Retina (tissue), 1 donor: ENCODE measurements around the gene HS3ST6.
"Not testable (repeated sequence)": the region's sequence is repeated elsewhere in the genome, so short reads cannot be mapped to it uniquely, and the experiment has no call there.

Experiments used
- DNase-seq: peaks from one replicate; pipeline ENCODE4 v3.0.0-alpha.2; 2016

The HS3ST6 gene

DNA sequence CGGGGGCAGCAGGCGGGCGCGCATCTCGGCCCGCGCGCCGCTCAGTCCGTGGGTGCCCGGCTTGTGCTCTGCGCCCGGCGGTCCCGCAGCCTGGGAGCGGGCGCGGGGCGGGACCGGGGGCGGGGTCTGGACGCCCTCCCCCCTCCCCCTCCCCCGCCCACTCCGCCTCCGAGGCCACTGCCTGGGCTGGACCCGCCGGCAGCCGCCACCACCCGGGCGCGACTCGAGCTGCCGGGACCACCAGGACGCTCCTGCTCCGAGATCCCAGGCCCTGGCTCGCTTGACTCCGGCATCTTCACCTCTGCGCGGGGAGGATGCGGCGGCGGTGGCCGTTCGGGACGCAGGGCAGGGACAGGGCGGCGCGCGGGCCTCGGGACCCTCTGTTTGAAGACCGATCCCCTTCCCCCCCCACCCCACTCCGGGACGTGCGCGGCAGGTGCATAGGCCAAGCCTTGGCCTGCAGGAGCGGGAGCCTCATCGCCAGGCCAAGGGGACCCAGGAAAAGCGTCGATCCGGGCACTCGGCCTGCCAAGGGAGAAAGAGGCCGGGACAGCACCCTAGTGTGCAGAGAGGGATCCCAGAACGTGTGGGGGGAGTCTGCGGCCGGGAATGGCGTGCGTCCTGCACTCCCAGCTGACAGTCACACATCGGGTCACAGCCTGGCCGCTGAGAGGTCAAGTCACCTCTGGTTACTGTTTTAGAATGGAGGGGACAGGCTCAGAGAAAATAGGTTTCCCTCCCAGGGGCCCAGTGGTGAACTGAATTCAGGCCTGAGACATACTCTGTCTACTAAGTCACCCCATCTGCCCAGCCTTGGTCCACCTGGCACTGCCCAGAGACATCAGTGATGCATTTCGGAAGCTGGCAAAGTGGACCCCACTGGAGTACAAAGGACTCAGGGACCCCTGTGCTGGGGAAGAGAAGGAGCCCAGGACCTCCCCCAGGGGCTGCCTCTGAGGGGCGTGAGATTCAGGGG is at the start of gene HS3ST6:
Gene HS3ST6, minus strand, starts transcription at position 65 of the 976 bp plus-strand sequence. CDS start 92 bp downstream, outside the sequence.
- DNase-seq: no peak

GRCh38 chr16:1966460-1966859 is 48.2 kb upstream of the HS3ST6 start, which contains the start of gene RNF151:
Gene RNF151, plus strand, starts transcription at chr16:1966856. Its CDS starts 26 bp downstream, at chr16:1966882.
- DNase-seq: no peak

- DNase-seq: no peak
Observed at GRCh38 chr16:1965396-1966001, 47.3 kb upstream of the HS3ST6 start.

DNA sequence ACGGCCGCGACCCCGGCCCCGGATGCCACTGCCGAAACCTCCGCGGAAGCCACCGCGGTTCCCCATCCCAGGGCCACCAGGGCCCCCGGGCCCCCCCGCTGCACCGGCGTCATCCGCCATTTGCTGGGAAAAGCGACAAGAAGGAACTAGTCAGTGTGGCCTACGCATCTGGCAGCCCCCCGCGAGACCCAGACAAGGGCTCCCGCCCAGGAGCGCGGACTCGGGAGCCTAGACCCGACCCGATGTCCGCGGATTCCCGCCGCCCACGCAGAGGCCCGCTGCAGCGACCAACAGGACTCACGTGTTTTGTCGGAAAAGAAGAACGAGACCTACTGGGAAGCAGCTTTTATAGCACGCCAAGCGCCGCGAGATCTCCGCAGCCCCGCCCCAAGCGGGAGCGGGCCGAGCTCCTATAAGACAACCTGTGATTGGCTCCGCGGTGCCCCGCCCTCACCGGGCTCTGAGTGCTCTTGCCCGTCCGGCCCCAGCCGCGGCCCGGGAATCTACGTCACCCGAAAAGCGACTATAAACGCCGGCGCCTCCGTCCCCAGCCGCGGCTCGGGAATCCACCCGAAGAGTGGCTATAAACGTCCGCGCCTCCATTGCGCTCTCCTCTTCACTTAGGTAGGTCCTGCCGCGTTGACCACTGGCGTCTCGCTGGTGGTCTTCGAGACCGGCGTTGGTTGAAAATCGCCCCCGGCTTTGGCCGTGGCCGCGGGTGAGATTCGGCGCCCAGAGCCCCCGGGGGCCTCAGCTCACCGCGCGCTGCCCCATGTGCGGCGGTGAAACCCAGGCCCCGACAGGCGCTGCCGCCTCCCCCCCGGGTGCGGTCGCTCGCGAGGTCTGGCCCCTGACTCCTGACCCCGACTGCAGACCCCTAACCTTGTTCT is 46.5 kb upstream of the HS3ST6 start, which contains the start of gene RPS2:
Gene RPS2, minus strand, starts transcription at position 321 of the 890 bp plus-strand sequence. Its CDS starts 201 bp downstream, at position 120.
- peak; percentile 99 for DNase-seq

DNA sequence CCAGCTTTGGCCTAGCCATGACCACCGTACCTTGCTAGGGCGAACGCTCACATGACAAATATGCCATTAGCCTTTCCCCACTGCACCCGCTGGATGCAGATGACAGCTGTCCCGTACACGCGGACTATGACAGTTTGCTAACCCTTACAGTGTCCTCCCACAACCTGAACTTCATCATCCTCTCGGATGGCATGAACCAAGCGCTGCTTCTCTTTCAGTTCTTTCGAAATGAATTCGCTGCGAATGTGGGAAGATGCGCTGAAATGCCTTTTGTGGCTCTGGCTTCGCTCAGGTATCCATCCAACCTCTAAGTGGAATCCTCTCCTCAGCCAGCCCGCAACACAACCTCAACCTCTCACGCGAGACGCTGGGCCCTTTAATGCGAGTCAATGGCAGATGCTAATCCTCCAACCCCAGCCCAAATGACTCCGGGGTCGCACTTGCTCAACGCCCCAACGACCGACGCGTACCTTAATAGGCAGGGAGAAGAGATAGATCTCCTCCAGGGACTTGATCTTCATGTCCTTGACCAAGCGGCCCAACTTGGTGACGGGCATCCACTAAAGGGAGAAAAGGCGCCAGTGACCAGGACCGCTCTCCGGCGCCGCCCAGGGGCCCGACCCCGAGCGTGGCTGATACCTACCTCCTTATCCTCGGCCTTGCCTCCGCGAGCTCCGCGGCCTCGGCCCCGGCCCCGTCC is 45.7 kb upstream of the HS3ST6 start:
- no peak for DNase-seq

DNA sequence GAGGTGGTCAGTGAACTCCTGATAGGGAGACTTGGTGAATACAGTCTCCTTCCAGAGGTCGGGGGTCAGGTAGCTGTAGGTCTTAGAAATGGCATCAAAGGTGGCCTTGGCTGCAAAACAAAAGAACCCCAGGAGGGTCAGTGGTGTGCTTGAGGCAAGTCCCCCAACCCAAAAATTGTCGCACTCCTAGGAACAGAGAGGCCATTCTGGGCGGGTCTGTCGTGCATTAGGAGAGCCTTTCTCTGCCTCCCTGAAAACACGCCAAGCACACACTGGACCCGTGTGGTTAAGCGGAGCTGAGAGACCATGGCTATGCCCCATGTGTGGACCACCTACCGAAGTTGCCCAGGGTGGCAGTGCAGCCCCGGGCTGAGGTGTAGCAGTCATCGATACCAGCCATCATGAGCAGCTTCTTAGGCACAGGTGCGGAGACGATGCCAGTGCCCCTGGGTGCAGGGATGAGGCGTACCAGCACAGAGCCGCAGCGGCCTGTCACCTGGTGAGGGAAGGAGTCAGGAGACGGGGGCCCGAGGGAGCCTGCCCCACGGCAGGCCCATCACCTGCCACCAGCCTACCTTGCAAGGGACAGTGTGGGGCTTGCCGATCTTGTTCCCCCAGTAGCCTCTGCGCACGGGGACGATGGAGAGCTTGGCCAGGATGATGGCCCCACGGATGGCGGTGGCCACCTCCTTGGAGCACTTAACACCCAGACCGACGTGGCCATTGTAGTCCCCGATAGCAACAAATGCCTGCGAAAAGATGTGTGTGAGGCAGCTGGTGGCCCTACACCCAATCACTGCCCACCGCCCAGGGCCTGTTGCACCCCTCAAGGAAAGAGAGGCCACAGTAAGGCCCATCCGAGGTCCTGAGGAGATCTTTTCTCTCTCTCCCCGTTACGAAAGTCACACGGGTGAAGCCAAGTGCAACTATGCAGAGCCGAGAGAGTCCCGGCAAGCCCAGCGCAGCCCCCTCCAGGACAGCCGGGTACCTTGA is 44.2 kb upstream of the HS3ST6 start:
- DNase-seq: not testable (repeated sequence)

DNA sequence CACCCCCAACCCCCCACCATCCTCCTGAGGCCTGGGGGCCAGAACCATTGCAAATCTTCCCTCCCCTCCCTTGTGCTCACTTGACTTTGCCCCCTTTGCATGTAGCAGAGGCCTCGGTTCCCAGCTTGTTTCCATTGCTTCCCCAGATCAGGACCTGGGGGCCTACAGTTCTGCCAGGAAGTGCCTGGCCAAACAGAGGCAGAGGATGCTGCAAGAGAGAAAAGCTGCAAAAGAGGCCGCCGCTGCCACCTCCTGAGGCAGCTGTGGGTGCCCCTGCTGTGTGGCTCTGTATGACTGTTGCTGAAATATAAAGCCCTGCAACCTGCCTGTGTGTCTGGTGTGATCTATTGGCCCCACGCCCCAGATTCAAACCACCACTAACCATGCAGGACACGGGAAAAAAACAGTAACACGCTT is 43.4 kb upstream of the HS3ST6 start:
- DNase-seq: no peak

- no peak for DNase-seq
Observed at GRCh38 chr16:1960665-1961630, 42.7 kb upstream of the HS3ST6 start.

DNA sequence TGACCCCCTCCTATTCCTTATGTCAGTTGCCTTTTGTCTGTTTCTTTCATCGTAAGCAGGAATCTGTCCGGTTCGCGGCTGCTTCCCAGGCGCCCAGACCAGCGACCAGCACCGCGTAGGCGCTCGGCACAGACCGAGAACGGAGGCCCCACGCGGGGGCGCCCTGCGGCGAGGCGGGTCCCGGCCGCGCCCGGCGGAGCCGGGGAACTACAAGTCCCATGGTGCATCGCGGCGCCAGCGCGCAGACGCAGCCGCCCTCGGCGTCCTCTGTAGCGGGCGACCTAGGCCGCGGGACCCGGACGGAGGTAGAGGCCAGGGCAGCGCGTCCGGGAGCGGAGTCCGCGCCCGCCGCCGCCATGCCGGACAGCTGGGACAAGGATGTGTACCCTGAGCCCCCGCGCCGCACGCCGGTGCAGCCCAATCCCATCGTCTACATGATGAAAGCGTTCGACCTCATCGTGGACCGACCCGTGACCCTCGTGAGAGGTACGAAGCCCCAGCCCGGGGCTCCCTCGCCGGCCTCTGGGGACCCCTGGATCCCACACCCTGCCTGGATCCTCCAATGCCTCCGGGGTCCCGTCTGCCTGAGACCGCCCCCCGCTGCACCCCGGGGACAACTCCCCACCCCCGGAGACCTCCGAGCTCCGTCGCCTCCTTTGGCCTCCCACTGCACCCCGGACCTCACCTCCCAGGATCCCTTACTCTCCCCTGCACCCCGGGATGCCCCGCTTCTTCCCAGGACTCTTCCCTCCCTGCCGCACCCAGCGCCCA is 41.2 kb upstream of the HS3ST6 start, which contains the start of gene NDUFB10:
Gene NDUFB10, plus strand, starts transcription at position 270 of the 771 bp plus-strand sequence. Its CDS starts 87 bp downstream, at position 357.
- peak; percentile 97 for DNase-seq

DNA sequence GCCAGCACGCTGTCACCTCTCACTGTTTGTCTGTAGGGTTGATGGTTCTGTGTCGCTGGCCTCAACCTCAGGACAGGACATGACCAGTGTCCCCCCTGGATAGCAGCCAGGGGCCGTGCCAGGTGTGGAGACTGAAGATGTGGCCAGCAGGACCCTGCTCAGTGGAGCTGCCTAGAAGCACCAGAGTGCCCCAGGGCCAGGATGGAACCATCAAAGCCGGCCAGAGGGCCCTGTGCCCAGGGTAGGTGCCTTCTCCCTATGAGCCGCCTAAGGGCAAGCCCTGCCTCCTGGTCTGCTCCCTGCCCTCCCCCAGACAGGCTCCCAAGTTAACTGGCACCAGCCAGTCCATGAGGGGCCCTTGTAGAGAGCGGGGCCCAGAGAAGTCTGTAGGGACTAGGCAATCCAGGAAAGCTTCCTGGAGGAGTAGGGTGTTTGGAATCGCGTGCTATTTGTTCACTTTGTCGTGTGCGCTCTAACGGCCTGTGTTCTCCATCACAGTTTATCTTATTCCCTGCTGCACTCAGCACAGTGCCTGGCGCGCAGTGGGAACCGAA is 40.6 kb upstream of the HS3ST6 start:
- no peak for DNase-seq

DNA sequence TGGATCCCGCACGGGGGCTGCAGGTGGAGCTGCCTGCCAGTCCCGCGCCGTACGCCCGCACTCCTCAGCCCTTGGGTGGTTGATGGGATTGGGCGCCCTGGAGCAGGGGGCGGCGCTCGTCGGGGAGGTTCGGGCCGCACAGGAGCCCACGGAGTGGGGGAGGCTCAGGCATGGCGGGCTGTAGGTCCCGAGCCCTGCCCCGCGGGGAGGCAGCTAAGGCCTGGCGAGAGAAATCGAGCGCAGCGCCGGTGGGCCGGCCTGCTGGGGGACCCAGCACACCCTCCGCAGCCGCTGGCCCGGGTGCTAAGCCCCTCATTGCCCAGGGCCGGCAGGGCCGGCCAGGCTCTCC is 39.9 kb upstream of the HS3ST6 start:
- not testable (repeated sequence) for DNase-seq

DNA sequence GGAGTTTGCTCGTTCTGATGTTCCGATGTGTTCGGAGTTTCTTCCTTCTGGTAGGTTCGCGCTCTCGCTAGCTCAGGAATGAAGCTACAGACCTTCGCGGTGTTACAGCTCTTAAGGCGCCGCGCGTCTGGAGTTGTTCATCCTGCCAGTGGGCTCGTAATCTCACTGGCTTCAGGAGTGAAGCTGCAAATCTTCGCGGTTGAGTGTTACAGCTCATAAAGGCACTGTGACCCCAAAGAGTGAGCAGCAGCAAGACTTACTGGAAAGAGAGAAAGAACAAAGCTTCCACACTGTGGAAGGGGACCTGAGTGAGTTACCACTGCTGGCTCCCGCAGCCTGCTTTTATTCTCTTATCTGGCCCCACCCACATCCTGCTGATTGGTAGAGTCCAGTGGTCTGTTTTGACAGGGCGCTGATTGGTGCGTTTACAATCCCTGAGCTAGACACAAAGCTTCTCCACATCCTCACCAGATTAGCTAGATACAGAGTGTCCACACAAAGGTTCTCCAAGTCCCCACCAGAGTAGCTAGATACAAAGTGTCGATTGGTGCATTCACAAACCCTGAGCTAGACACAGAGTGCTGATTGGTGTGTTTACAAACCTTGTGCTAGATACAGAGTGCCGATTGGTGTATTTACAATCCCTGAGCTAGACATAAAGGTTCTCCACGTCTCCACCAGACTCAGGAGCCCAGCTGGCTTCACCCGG is 39.4 kb upstream of the HS3ST6 start:
- not testable (repeated sequence) for DNase-seq

DNA sequence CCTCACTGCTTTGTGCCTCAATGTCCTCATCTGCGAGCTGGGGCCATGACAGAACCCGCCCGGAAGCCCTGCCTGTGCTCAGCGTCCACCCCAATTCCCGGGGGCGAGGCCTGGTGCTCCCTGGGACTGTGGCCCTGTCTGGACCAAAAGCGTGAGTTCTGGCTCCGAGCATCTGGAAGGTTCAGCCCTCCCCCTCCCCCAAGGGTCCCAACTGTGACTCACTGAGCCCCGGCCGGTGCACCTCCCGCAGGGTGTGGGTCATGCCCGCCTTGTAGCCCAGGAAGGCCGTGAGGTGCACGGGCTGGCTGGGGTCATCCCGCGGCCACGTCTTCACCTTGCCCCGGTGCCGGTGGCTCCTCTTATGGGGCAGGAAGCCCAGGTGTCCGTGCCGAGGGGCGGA is 35.5 kb upstream of the HS3ST6 start:
- no peak for DNase-seq

DNA sequence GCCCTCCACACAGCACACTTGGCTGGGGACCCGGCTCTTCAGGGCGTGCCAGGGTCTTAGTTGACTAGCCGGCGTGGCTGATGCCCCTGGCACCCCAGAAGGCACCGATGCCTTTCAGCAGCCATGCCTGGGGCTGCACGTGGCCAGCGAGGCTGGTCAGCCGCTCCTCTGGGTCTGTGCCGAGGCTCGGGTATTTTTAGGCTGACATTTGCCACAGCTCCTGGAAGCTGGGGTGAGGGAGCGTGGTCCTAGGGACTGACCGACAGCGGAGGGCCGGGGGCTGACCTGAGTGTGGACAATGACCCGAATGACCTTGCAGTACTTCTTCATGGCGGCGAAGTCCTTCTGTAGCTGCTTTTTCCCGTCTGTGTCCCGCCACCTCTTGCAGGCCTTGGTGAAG is 32.3 kb upstream of the HS3ST6 start:
- no peak for DNase-seq

GRCh38 chr16:1950047-1950446 is 31.8 kb upstream of the HS3ST6 start:
- DNase-seq: no peak

DNA sequence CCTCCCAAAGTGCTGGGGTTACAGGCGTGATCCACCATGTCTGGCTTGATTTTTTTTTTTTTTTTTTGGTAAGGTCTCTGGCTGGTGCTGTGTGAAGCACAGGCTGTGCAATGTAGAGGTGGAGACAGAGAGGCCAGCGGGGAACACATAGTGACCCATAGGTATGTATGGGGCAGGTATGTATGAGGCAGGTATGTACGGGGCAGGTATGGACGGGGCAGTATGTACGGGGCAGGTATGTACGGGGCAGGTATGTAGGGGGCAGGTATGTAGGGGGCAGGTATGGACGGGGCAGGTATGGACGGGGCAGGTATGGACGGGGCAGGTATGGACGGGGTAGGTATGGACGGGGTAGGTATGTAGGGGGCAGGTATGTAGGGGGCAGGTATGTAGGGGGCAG is 31.3 kb upstream of the HS3ST6 start:
- DNase-seq: no peak

DNA sequence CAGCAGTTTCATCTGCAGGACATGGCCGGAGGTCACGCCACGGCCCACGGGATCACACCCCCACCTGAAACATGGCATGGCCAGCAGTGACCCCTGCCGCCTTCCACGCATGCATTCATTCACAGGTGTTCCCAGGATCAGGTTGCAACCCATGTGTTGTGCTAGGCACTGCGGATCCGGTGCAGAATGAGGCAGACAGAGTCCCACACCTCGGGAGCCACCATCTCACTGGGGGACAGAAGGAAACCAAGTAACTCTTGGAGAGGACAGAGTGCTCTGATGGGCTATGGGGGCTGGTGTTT is 29.1 kb upstream of the HS3ST6 start:
- no peak for DNase-seq
